Measurements from ENCODE around the gene MALRD1.

The MALRD1 gene

GRCh38 chr10:19656420-19657042 is 607.9 kb downstream of the MALRD1 start:
- no peak for FAIRE-seq

GRCh38 chr10:19658131-19658530 is 609.5 kb downstream of the MALRD1 start:
- FAIRE-seq: no peak

DNA sequence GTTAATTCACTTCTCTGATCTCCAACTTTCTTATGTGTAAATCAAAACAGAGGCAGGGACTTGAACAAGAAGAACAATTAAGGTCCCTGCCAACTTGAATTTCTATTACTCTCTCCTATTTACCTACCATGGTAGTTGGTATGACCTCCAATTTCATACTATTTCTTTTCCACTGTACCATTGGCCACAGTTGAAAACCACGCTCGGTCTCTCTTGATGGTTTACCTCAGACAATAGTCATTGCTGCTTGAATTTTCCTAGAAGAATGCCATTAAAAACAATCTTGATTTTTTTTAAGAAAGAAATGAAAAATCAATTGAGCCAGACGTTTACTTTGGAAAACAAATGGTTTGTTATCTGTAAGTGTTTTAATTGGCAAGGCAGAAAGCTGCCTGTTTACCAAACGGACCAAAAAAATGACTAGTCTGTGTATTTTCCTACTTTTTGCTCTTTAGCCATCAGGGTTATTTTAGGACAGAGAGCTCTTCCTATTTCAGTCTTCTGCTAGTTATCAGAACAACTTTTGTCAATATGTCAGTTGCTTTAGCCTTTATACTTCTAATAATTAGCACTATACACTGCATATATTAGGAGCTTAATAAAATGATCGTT is 610.1 kb downstream of the MALRD1 start:
- no peak for FAIRE-seq

DNA sequence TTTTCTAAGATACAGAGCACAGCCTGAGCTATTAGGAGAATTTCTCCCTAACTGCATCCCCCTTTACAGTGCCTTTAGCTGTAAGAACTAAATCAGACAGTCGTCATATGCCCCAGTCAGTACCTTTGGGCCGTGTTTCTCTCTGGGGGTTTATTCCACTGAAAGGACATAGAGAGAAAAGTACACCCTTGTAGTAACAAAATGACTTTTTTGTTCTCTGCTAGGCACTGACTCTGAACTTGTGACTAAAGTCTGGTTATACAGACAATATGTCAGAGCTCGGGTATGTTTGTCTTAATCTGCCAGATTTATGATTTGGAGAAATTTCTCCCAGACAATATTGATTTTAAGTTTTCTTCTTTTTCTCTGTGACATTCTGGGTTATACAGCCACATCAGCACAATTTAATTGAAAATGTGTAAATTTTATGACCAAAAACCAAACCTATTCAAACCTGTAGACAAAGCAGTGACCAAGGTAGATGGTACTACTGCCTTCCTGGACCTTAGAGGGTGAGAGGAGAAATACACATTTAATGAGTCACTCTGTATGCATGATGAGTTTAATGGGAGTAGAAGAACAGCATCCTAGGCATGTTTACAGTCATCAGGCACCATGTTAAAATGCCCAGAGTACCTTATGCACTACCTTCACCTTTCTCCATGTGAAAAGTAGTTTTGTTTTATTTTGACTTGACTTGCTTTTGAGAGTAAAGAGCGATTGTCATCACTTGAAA is 611.5 kb downstream of the MALRD1 start:
- FAIRE-seq: no peak

DNA sequence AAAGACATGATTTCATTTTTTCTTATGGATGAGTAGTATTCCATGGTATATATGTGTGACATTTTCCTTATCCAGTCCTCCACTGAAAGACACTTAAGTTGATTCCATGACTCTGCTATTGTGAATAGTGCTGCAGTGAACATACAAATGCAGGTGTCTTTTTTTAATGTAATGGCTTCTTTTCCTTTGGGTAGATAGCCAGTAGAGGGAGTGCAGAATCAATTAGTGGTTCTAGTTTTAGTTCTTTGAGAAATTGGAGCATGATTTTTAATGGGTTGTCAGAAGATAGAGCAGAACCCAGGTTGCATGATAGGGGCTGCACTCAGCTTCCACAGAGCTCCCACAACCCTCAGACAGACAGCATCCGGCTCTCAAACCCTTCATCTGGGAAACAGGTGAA is 614.7 kb downstream of the MALRD1 start:
- no peak for FAIRE-seq

DNA sequence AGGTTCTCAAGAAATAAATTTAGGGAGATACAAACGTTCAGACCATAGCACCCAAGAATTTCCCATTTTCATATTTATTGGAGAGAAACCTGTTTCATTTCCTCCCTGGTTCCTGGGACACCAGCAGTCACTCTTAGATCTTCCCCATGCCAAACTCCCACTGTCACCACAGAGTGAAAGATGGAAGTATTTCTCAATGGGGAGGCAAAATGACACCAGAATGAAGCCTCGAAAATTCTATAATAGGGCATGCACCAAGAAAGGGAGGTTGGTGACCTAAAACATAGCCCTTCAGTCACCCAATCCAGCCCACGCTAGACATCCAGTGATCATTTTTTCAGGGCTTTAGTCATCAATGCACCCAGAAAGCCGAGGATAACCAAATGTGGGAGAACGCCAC is 619.5 kb downstream of the MALRD1 start:
- FAIRE-seq: no peak

- no peak for FAIRE-seq
These were observed 627.5 kb downstream of the MALRD1 start for GRCh38 chr10:19676063-19676462.

- FAIRE-seq: no peak
These were observed 634.8 kb downstream of the MALRD1 start for GRCh38 chr10:19683356-19683755.

DNA sequence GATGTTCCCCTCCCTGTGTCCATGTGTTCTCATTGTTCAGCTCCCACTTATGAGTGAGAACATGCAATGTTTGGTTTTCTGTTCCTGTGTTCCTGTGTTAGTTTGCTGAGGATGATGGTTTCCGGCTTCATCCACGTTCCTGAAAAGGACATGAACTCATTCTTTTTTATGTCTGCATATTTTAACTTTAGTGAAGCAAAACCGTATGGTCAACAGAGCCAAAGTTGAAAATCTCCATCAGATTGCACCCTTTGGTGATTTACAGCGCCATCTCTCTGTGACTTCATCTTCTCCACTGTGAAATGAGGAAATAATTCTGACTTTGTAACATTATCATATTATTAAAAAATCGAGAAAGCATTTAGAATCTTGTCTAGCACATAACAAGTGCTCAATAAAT is 635.4 kb downstream of the MALRD1 start:
- FAIRE-seq: no peak

GRCh38 chr10:19688344-19688743 is 639.7 kb downstream of the MALRD1 start:
- FAIRE-seq: no peak

DNA sequence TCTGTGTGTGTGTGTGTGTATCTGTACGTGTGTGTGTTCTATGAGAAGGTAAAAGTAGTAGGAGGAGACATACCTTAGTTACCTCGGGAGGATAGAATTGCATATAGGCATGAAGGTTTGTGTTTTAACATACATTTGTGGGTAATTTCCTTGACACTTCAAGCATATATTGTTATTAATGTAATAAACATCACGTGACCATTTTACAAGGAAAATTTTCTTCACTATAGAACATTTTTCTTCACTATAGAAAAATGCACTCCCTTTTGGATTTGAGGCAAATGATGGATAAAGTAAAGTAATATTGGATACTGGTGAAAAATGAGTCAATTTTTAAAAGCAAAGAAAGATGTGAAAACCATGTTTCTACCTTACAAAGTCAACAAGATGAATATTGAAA is 640.6 kb downstream of the MALRD1 start:
- FAIRE-seq: no peak

DNA sequence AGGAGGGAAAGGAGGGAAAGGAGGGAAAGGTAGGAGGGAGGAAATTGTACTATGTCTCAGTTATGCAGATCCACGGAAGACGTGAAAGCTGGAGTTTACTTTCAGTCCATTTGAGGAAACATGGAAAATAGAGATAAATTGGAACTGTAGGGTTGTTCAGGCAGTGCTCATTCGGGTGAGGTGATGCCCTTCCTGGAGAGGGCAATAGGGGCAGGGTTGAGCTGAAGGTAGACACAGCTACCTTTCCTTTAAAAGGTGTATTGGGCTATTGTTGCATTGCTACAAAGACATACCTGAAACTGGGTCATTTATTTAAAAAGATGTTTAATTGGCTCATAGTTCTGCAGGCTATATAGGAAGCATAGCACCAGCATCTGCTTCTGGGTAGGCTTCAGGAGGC is 650.7 kb downstream of the MALRD1 start:
- FAIRE-seq: no peak

DNA sequence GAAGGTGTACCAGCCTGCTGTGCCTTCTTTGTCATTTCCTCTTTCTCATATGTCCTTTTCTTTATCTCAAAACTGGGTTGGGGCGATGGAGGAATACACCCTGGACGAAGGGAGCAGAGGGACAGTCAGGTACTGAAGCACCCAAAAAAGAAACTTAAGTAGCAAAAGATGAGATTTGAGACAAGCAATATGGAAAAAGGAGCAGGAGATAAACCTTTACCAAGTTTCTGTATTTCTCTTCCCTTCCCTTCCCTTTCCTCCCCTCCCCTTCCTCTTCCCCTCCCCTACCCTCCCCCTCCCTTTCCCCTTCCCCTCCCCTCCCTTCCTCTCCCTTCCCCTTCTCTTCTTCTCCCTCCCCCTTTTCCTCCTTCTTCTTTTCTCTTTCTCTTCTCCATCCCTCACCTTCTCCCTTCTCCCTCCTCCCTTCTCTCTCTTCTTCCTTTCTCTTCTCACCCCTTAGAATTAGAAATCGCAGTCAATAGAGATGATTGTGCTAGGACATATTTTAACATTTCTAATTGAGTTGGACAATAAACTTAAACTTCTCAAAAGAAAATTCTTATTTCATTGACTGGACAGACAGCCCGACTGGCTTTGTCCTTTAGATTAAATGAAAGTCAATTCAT is 652.9 kb downstream of the MALRD1 start:
- FAIRE-seq: no peak

DNA sequence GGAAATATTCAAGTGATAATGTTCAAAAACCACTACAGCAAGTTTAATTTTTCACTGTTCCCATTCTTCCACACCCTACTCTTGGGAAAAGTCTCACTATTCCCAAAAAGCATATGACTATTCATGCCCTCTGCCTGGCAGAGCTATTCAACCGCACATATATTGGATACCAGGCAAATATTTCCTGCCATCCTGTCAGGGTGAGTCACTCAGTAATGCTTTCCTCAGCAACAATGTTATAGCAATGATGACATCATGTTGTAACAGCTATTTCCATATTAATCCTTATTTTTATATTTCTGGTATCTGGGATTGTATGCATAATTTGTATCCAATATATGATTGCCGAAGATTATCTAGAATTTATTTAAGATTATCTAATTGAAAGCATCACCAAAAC is 653.6 kb downstream of the MALRD1 start:
- no peak for FAIRE-seq

- FAIRE-seq: no peak
These were observed 655.9 kb downstream of the MALRD1 start for GRCh38 chr10:19704544-19704943.

GRCh38 chr10:19705250-19705649 is 656.6 kb downstream of the MALRD1 start:
- no peak for FAIRE-seq

DNA sequence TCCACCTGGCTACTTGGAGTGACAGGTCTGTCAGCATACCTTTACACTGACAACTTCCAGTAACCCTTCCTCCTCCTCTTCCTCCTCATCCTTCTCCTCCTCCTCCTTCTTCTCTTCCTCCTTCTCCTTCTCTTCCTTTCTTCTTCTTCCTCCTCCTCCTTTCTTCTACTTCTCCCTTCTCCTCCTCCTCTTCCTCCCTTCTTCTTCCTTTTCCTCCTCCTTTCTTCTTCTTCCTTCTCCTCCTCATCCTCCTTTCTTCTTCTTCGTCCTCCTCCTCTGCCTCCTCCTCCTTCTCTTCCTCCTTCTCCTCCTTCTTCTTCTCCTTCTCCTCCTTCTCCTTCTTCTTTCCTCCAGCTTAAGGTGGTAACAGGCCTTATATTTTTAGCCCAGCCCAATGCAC is 658.3 kb downstream of the MALRD1 start:
- FAIRE-seq: no peak

DNA sequence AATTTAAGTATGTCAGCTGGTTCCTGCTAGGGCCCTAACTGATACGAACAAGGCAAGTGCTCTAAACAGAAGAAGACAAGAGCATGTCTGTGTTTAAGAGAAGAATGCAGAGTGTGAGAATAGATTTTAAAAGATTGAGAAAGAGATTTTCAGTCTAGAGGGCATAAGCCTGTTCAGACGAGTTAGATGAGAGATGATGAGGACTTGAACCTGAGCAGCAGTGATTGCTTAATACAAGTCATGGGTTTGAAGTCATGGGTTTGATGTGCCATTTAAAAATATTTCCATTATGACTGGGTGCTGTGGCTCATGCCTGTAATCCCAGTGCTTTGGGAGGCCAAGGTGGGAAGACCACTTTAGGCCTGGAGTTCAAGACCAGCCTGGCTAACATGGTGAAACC is 658.8 kb downstream of the MALRD1 start:
- no peak for FAIRE-seq

- no peak for FAIRE-seq
These were observed 659.4 kb downstream of the MALRD1 start for GRCh38 chr10:19708031-19708430.

DNA sequence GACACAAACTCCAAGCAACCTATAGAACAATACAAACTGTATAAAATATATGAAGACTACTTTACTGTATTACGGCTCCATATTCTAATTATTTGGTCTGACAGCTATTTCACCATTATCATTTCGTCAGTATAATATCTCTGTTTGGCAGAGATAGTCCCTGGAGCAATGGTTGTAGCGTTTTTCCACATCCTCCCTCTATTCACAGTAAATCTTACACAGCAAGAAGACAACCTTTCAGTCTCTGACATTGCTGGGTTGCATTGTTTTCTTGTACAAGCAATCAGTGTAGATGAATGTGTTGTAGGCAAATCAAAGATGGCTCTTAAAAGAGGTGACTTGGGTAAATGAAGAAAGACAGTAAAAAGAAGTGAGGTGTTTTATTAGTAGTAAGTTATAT is 662.0 kb downstream of the MALRD1 start:
- no peak for FAIRE-seq

GRCh38 chr10:19713159-19713558 is 664.6 kb downstream of the MALRD1 start:
- no peak for FAIRE-seq

- no peak for FAIRE-seq
These were observed 665.4 kb downstream of the MALRD1 start for GRCh38 chr10:19713800-19714525.

DNA sequence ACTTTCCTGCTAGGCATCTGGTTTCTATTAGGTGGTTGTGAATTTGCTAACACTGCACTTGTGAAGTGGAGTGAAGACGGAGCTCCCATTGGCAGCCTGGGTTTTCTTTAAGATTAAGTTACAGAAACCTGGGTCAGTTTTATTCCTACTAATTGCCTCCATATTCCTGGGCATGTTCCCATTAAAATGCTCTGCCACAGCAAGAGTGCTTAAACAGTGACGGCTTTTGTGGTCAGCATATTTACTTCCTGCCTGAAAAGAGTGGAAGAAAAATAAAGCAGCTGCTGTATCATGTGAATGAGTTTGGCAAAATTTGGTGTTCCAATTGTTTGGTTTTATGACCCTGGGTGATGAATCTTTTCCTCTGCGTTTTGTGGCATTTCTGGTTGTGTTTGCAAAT is 670.7 kb downstream of the MALRD1 start:
- FAIRE-seq: no peak

All from endometrium (tissue), 2 donors.